Endothelial cell of umbilical vein (primary cell): ENCODE data around the gene TOP3B. TPM values are rescaled to one million over a fixed set of nuclear protein-coding genes. Genes with fewer than 3 reads are reported as not detected.

Experiments used
- BruUV-seq: library from RNA; stranded (reverse); fragments of 400-500 nt; replicated peaks from 2 replicates; lab custom pipeline; 2021; lab: Mats Ljungman, UMichigan
- CTCF ChIA-PET: fragments of 300-600, 350-600 bp; sonication (Branson Sonifier 250); formaldehyde crosslinking; loops from one replicate; lab custom pipeline; 2021; ENCODE audit warnings: antibody characterized with exemption, inconsistent platforms; lab: Charles Lee
- POLR2A ChIA-PET: fragments of 300-600, 350-600 bp; sonication (Branson Sonifier 250); formaldehyde crosslinking; loops from one replicate; lab custom pipeline; 2021; ENCODE audit warnings: antibody characterized with exemption, inconsistent platforms; lab: Charles Lee
- DNase-seq: peaks from one replicate; pipeline ENCODE4 v3.0.0-alpha.2; 2011; ENCODE audit warnings: low read depth, low spot score
- FAIRE-seq: peaks from 2 replicates; lab custom pipeline; 2011; peaks lifted over from hg19 to GRCh38; lab: Jason Lieb, UNC
- H2AFZ ChIP-seq: 2 replicates; pipeline ENCODE4 v1.6.0; 2012; ENCODE audit warnings: low read depth, low read length, control low read depth, inconsistent platforms
- H3K27ac ChIP-seq: 2 replicates; pipeline ENCODE4 v1.5.1; 2011; ENCODE audit warnings: low read depth, mild to moderate bottlenecking, control low read depth, low read length, moderate library complexity; ENCODE audit not compliant: insufficient read depth
- H3K27me3 ChIP-seq, 2 experiments: 2 replicates each; pipeline versions ENCODE4 v1.6.0 to v1.6.1; 2011; ENCODE audit warnings: low read length in 2 of 2, mixed read lengths in 1 of 2; ENCODE audit not compliant: control insufficient read depth in 2 of 2, insufficient read depth in 2 of 2
- H3K36me3 ChIP-seq, 2 experiments: 2 replicates in 1 of 2; 3 replicates in 1 of 2; pipeline ENCODE4 v1.5.1; 2011; ENCODE audit warnings: low read length in 2 of 2, mild to moderate bottlenecking in 1 of 2, moderate library complexity in 1 of 2; ENCODE audit not compliant: control insufficient read depth in 2 of 2, insufficient read depth in 2 of 2; ENCODE audit errors: extremely low read depth in 1 of 2
- H3K4me1 ChIP-seq: 3 replicates; pipeline ENCODE4 v1.5.1; 2011; ENCODE audit warnings: mild to moderate bottlenecking, low read length; ENCODE audit not compliant: control insufficient read depth, insufficient read depth; ENCODE audit errors: extremely low read depth
- H3K4me2 ChIP-seq: 2 replicates; pipeline ENCODE4 v1.6.1; 2011; ENCODE audit warnings: low read length, control low read depth, mixed read lengths; ENCODE audit not compliant: insufficient read depth
- H3K4me3 ChIP-seq, 3 experiments: fragments of 200-600 bp in 1 of 3; sonication (generic), shearing (Covaris generic) in 1 of 3; replicated peaks in 1 of 3; 2 replicates each; pipeline ENCODE4 v1.5.1; 2011 to 2016; ENCODE audit warnings: control low read depth in 3 of 3, low read length in 3 of 3, mild to moderate bottlenecking in 2 of 3, inconsistent platforms in 1 of 3, low read depth in 1 of 3, moderate library complexity in 1 of 3; ENCODE audit not compliant: insufficient read depth in 1 of 3
- H3K79me2 ChIP-seq: 2 replicates; pipeline ENCODE4 v1.6.0; 2012; ENCODE audit warnings: low read length, inconsistent platforms; ENCODE audit not compliant: control insufficient read depth, insufficient read depth
- H3K9ac ChIP-seq: replicated peaks from 2 replicates; pipeline ENCODE3; 2011; ENCODE audit warnings: low read length, control low read depth; ENCODE audit not compliant: insufficient read depth; ENCODE audit errors: extremely low read depth
- H3K9me1 ChIP-seq: replicated peaks from 3 replicates; pipeline ENCODE4 v1.6.0; 2011; ENCODE audit warnings: mild to moderate bottlenecking, low read length; ENCODE audit not compliant: control insufficient read depth, insufficient read depth; ENCODE audit errors: extremely low read depth
- H3K9me3 ChIP-seq: replicated peaks from 2 replicates; pipeline ENCODE4 v1.5.1; 2012; ENCODE audit warnings: low read length, inconsistent platforms; ENCODE audit not compliant: control insufficient read depth, insufficient read depth
- H4K20me1 ChIP-seq: replicated peaks from 2 replicates; pipeline ENCODE3; 2011; ENCODE audit warnings: mild to moderate bottlenecking, low read length; ENCODE audit not compliant: control insufficient read depth, insufficient read depth; ENCODE audit errors: extremely low read depth
- EZH2 ChIP-seq: IDR thresholded peaks from 2 replicates; pipeline ENCODE4 v1.6.1; 2012; ENCODE audit warnings: borderline replicate concordance, low read depth, mild to moderate bottlenecking, moderate library complexity, low read length, inconsistent platforms; ENCODE audit not compliant: severe bottlenecking
- FOS ChIP-seq: IDR thresholded peaks from 2 replicates; pipeline ENCODE4 v1.6.1; 2011; ENCODE audit warnings: mild to moderate bottlenecking, low read length, moderate library complexity, borderline replicate concordance; ENCODE audit not compliant: insufficient read depth
- POLR2A ChIP-seq: IDR thresholded peaks from 2 replicates; pipeline ENCODE4 v1.6.1; 2012; ENCODE audit warnings: low read depth, mild to moderate bottlenecking, control low read depth, low read length
- POLR2AphosphoS5 ChIP-seq: IDR thresholded peaks from 2 replicates; pipeline ENCODE4 v1.6.1; 2012; ENCODE audit warnings: low read depth, mild to moderate bottlenecking, control low read depth, low read length, moderate library complexity; ENCODE audit not compliant: insufficient read depth
- dilution Hi-C: fragments of 300-500 bp; cut with MboI; formaldehyde crosslinking; loops from one replicate; pipeline ENCODE4 v1.15.0; 2019; ENCODE audit warnings: low sequenced_read_pairs; ENCODE audit not compliant: extremely low pct_ligation_motif_present
- intact Hi-C: fragments of 100-400 bp; cut with micrococcal nuclease; formaldehyde crosslinking; loops from one replicate; pipeline ENCODE4 v1.10.0; 2022
- polyA plus RNA-seq, 4 experiments: library from polyadenylated mRNA; depleted of rRNA in 3 of 4; stranded (reverse) in 3 of 4; unstranded in 1 of 4; fragments of >200 nt; gene quantifications; 2 replicates each; pipeline versions ENCODE4 v1.2.1 to v1.2.3, GENCODE V29; 2011 to 2012; ENCODE audit warnings: missing spikeins in 1 of 4
- total RNA-seq: library from RNA; stranded (reverse); gene quantifications from 2 replicates; pipeline ENCODE4 v1.2.3, GENCODE V29; 2021

TOP3B gene
- total and polyA plus RNA-seq, 2 donors (not counting 3 experiments of a cell fraction or from before 2014, with no cell fraction given): 25.2 to 56.5 TPM

DNA sequence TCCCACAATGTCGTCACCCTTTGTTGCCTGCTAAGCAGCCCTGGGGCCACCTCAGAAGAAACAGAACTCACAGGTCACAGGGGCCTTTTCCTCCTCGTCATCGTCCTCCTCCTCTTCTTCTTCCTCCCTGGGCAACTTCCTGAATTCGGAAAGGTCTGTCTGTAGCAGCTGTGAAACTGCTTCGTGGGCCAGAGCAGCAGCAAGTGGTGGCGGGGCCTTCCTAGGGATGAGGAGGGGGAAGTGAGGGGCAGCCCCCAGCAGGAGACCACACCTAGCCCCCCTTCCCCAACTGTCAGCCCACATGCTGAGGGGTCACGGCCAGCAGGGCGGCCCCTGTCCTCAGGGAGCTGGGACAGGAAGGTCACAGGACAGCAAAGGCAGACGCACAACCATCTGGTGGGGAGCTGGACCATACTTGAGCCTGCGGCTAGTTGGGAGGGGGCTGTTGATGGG lies 43.1 kb downstream of the TOP3B start:
- Histone ChIP-seq H3K36me3 (peaks cover 15 to 26% of the 10 kb centered on the region in 2 experiments), H3K9me1 (no peaks in the 10 kb centered on the region), H3K4me1 (peaks cover 73% of the 10 kb centered on the region), H4K20me1 (no peaks in the 10 kb centered on the region), H3K79me2 (peaks cover 46% of the 10 kb centered on the region), H3K9ac (peak overlapping the region; percentile 33), H3K4me3 (no peak overlapping the region), H3K9me3 (no peaks in the 10 kb centered on the region), H2AFZ (no peak overlapping the region), H3K27me3 (no peaks in the 10 kb centered on the region), H3K4me2 (no peak overlapping the region), H3K27ac (peak overlapping the region; percentile 86)
- CTCF ChIA-PET: interaction anchor here (1.4 to 13.1 kb wide), 4 partner anchors 11 to 225 kb away, joined by 3 to 292 read pairs (median 26); partner anchors contain the start of gene PPM1F
- dilution Hi-C loops: loop anchor here (10.0 to 25.0 kb wide), 3 partner anchors 85 to 227 kb away; no protein-coding TSS in a partner anchor
- BruUV-seq: no TSS peak
- FAIRE-seq (peak; percentile 93), DNase-seq (peak; percentile 38)
- intact Hi-C loops: loop anchor here (2.0 to 5.0 kb wide), 2 partner anchors 13 to 43 kb away; partner anchors contain the start of genes PPM1F and TOP3B
- TF ChIP-seq FOS (peak; percentile 8), EZH2 (no peak), POLR2AphosphoS5 (peak; percentile 24)
- POLR2A ChIA-PET: interaction anchor here (0.6 kb wide), 1 partner anchor 224 kb away, joined by 6 read pairs; no protein-coding TSS in a partner anchor

DNA sequence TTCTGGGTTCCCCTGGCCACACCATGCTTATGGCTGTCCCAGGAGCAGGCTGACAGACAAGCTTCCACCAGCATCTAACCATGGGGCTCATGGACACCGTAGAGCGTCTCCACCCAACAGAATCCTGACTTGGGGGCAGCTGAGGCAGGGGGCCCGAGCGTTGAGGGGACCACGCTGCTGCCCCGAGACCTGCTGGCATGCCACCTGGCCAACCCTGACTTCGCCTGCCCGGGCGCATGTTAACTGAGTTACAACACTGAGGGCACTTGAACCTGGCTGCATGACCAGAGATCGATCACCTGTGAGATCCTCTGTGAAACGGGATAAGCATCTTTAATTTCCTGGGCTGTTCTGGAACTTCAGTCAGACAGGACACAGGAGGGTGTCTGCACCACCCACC lies 43.7 kb downstream of the TOP3B start:
- H3K4me2 ChIP-seq: peak overlapping the region; percentile 31
- H3K9ac ChIP-seq: peak overlapping the region; percentile 33

More for the DNA sequence above, 43.7 kb downstream of the TOP3B start:
- no peak for DNase-seq
- no peaks in the 10 kb centered on the region for H4K20me1 ChIP-seq
- peak; percentile 18 for FAIRE-seq
- H3K4me1 ChIP-seq: peaks cover 67% of the 10 kb centered on the region
- BruUV-seq: no TSS peak
- TF ChIP-seq FOS (no peak), POLR2A (peak; percentile 28)
- intact Hi-C loops (loop anchor here (1.0 to 5.0 kb wide), 6 partner anchors 8 to 226 kb away; partner anchors contain the start of genes MAPK1, PPM1F and TOP3B), dilution Hi-C loops (loop anchor here (10.0 to 25.0 kb wide), 3 partner anchors 84 to 227 kb away; no protein-coding TSS in a partner anchor)
- H2AFZ ChIP-seq: no peak overlapping the region
- no peaks in the 10 kb centered on the region for H3K9me3 ChIP-seq
- ChIA-PET CTCF (interaction anchor here (1.0 to 13.1 kb wide), 7 partner anchors 12 to 231 kb away, joined by 3 to 292 read pairs (median 7); partner anchors contain the start of gene PPM1F), POLR2A (no interaction called here)
- H3K79me2 ChIP-seq: peaks cover 46% of the 10 kb centered on the region
- peaks cover 15 to 24% of the 10 kb centered on the region in 2 experiments for H3K36me3 ChIP-seq
- no peak overlapping the region for H3K4me3 ChIP-seq
- H3K27ac ChIP-seq: peak overlapping the region; percentile 86
- no peaks in the 10 kb centered on the region for H3K9me1 ChIP-seq
- H3K27me3 ChIP-seq: no peaks in the 10 kb centered on the region
